IMR-90 (cell line): ENCODE results near the gene FCRL2. TPM values are rescaled to one million over a fixed set of nuclear protein-coding genes. Genes with fewer than 3 reads are reported as not detected.

Experiments used
- ATAC-seq: fragments of 200-7000 bp; cut with Tn5 transposase; 2 replicates; pipeline ENCODE4 v1.9.1; 2020; ENCODE audit warnings: low read depth, mild to moderate bottlenecking, moderate library complexity
- BruUV-seq: library from RNA; stranded (reverse); fragments of 400-500 nt; replicated peaks from 2 replicates; lab custom pipeline; 2021; lab: Mats Ljungman, UMichigan
- CTCF ChIA-PET: fragments of 300-600 bp; formaldehyde crosslinking; extraction: SDS; loops from one replicate; lab custom pipeline; 2021; ENCODE audit warnings: antibody characterized with exemption; lab: Yijun Ruan, JAX
- POLR2A ChIA-PET: fragments of 300-600 bp; sonication (Branson Sonifier 250); formaldehyde crosslinking; loops from one replicate; lab custom pipeline; 2022; ENCODE audit warnings: antibody characterized with exemption; ENCODE audit not compliant: unreplicated experiment; lab: Charles Lee
- DNase-seq: peaks from one replicate; pipeline ENCODE4 v3.0.0; 2013
- H2AFZ ChIP-seq: replicated peaks from 2 replicates; pipeline ENCODE3; 2013; ENCODE audit warnings: low read length, mild to moderate bottlenecking; ENCODE audit not compliant: poor library complexity
- H2AK5ac ChIP-seq: 2 replicates; pipeline ENCODE4 v1.6.1; 2013; ENCODE audit warnings: low read depth, low read length, inconsistent platforms
- H2AK9ac ChIP-seq: replicated peaks from 2 replicates; pipeline ENCODE3; 2013; ENCODE audit warnings: mild to moderate bottlenecking, low read depth, low read length, moderate library complexity; ENCODE audit not compliant: poor library complexity
- H2BK120ac ChIP-seq: 2 replicates; pipeline ENCODE4 v1.6.1; 2013; ENCODE audit warnings: low read depth, low read length, inconsistent platforms
- H2BK15ac ChIP-seq: 3 replicates; pipeline ENCODE4 v1.6.1; 2013; ENCODE audit warnings: low read depth, low read length, inconsistent platforms
- H2BK20ac ChIP-seq: 2 replicates; pipeline ENCODE4 v1.6.1; 2013; ENCODE audit warnings: low read depth, mild to moderate bottlenecking, inconsistent platforms, low read length, moderate library complexity
- H2BK5ac ChIP-seq: 2 replicates; pipeline ENCODE4 v1.6.1; 2013; ENCODE audit warnings: mild to moderate bottlenecking, low read depth, low read length, inconsistent platforms; ENCODE audit not compliant: poor library complexity, severe bottlenecking
- H3K14ac ChIP-seq: replicated peaks from 2 replicates; pipeline ENCODE4 v1.6.1; 2013; ENCODE audit warnings: low read depth, low read length, inconsistent platforms
- H3K18ac ChIP-seq: 2 replicates; pipeline ENCODE4 v1.6.1; 2013; ENCODE audit warnings: low read depth, low read length, control low read depth
- H3K23ac ChIP-seq: 2 replicates; pipeline ENCODE4 v1.6.1; 2013; ENCODE audit warnings: low read depth, low read length, inconsistent platforms
- H3K27ac ChIP-seq: 2 replicates; pipeline ENCODE4 v1.5.1; 2013; ENCODE audit warnings: mild to moderate bottlenecking, control low read depth, low read length; ENCODE audit not compliant: insufficient read depth
- H3K27me3 ChIP-seq: 2 replicates; pipeline ENCODE4 v1.6.1; 2013; ENCODE audit warnings: low read length; ENCODE audit not compliant: control insufficient read depth, insufficient read depth
- H3K36me3 ChIP-seq: 2 replicates; pipeline ENCODE4 v1.6.1; 2013; ENCODE audit warnings: low read length, mixed read lengths; ENCODE audit not compliant: control insufficient read depth, insufficient read depth
- H3K4ac ChIP-seq: 2 replicates; pipeline ENCODE4 v1.6.1; 2013; ENCODE audit warnings: low read depth, low read length, inconsistent platforms
- H3K4me1 ChIP-seq: 2 replicates; pipeline ENCODE4 v1.6.1; 2013; ENCODE audit warnings: low read length, mixed read lengths; ENCODE audit not compliant: control insufficient read depth, insufficient read depth
- H3K4me2 ChIP-seq: 2 replicates; pipeline ENCODE4 v1.6.1; 2013; ENCODE audit warnings: low read depth, mild to moderate bottlenecking, control low read depth, low read length, moderate library complexity
- H3K4me3 ChIP-seq: 2 replicates; pipeline ENCODE4 v1.5.1; 2013; ENCODE audit warnings: low read depth, mild to moderate bottlenecking, control low read depth, low read length, moderate library complexity; ENCODE audit not compliant: insufficient read depth
- H3K56ac ChIP-seq: 2 replicates; pipeline ENCODE4 v1.6.1; 2013; ENCODE audit warnings: low read length, inconsistent platforms; ENCODE audit not compliant: insufficient read depth; ENCODE audit errors: extremely low read depth
- H3K79me1 ChIP-seq, 2 experiments: 2 replicates each; pipeline ENCODE4 v1.6.1; 2013; ENCODE audit warnings: low read length in 2 of 2, inconsistent platforms in 1 of 2, low read depth in 1 of 2
- H3K9ac ChIP-seq: 2 replicates; pipeline ENCODE4 v1.6.1; 2013; ENCODE audit warnings: low read depth, low read length, control low read depth
- H3K9me1 ChIP-seq: 2 replicates; pipeline ENCODE4 v1.6.1; 2013; ENCODE audit warnings: low read length, inconsistent platforms; ENCODE audit not compliant: insufficient read depth
- H3K9me3 ChIP-seq: 2 replicates; pipeline ENCODE4 v1.6.1; 2013; ENCODE audit warnings: low read length; ENCODE audit not compliant: control insufficient read depth, insufficient read depth
- H4K20me1 ChIP-seq: 2 replicates; pipeline ENCODE4 v1.6.1; 2013; ENCODE audit warnings: low read length, inconsistent platforms; ENCODE audit not compliant: insufficient read depth
- H4K5ac ChIP-seq: 2 replicates; pipeline ENCODE4 v1.6.1; 2013; ENCODE audit warnings: mild to moderate bottlenecking, low read depth, low read length, control low read depth
- H4K8ac ChIP-seq, 2 experiments: 2 replicates each; pipeline ENCODE4 v1.6.1; 2013; ENCODE audit warnings: low read depth in 2 of 2, low read length in 2 of 2, control low read depth in 1 of 2, inconsistent platforms in 1 of 2
- H4K91ac ChIP-seq: 2 replicates; pipeline ENCODE4 v1.6.1; 2013; ENCODE audit warnings: low read depth, low read length, inconsistent platforms; ENCODE audit not compliant: insufficient read depth
- BHLHE40 ChIP-seq: fragments of 150-350 bp; IDR thresholded peaks from 2 replicates; pipeline ENCODE4 v1.6.1; 2016; ENCODE audit warnings: mild to moderate bottlenecking, low read depth, low read length
- CEBPB ChIP-seq: IDR thresholded peaks from 2 replicates; pipeline ENCODE4 v1.6.1; 2012; ENCODE audit warnings: low read depth, low read length, improper control_type of control experiment
- CHD1 ChIP-seq: IDR thresholded peaks from 2 replicates; pipeline ENCODE4 v1.6.1; 2012; ENCODE audit warnings: low read depth, low read length, improper control_type of control experiment
- MAFK ChIP-seq: IDR thresholded peaks from 2 replicates; pipeline ENCODE4 v1.6.1; 2012; ENCODE audit warnings: low read depth, low read length, improper control_type of control experiment
- MXI1 ChIP-seq: IDR thresholded peaks from 2 replicates; pipeline ENCODE4 v1.6.1; 2012; ENCODE audit warnings: low read depth, mild to moderate bottlenecking, low read length, moderate library complexity, borderline replicate concordance
- NFE2L2 ChIP-seq: fragments of 150-350 bp; IDR thresholded peaks from 2 replicates; pipeline ENCODE4 v1.6.1; 2016; ENCODE audit warnings: low read depth, mild to moderate bottlenecking, low read length
- RFX5 ChIP-seq: IDR thresholded peaks from 2 replicates; pipeline ENCODE4 v1.8.0; 2012; ENCODE audit warnings: low read depth, mild to moderate bottlenecking, low read length, moderate library complexity
- SMC3 ChIP-seq: fragments of 150-350 bp; IDR thresholded peaks from 2 replicates; pipeline ENCODE4 v1.6.1; 2016; ENCODE audit warnings: low read depth, mild to moderate bottlenecking, antibody characterized with exemption, low read length, moderate library complexity
- WGBS, 2 experiments: methylation state at CpG; one replicate each; pipeline versions ENCODE4 v1.1.5 to v1.1.7; 2013; ENCODE audit warnings: missing lambda C conversion rate in 2 of 2; ENCODE audit not compliant: insufficient read length in 1 of 2; ENCODE audit errors: extremely low coverage in 2 of 2; 5-methylcytosine and 5-hydroxymethylcytosine counted together
- dilution Hi-C: fragments of 300-500 bp; cut with HindIII; formaldehyde crosslinking; loops from one replicate; pipeline ENCODE4 v1.14.3; 2018; ENCODE audit warnings: low sequenced_read_pairs; ENCODE audit not compliant: unreplicated experiment
- in situ Hi-C: fragments of 300-500 bp; cut with MboI; formaldehyde crosslinking; loops from 3 replicates; pipeline ENCODE4 v1.14.3; 2019; ENCODE audit warnings: low sequenced_read_pairs, inconsistent platforms, mixed read lengths
- intact Hi-C: fragments of 100-400 bp; cut with micrococcal nuclease; formaldehyde crosslinking; loops from 2 replicates; pipeline ENCODE4 v1.10.0; 2022
- polyA plus RNA-seq, 3 experiments: library from polyadenylated mRNA; depleted of rRNA; stranded (reverse); fragments of >200 nt; gene quantifications; 2 replicates each; pipeline ENCODE4 v1.2.3, GENCODE V29; 2012; ENCODE audit warnings: low replicate concordance in 1 of 3
- total RNA-seq: library from RNA; depleted of rRNA; stranded (reverse); fragments of >200 nt; gene quantifications from 2 replicates; pipeline ENCODE4 v1.2.3, GENCODE V29; 2012
- TF ChIP-seq, protein P1 (sequence below): fragments of 150-350 bp; IDR thresholded peaks from 2 replicates; pipeline ENCODE4 v1.6.1; 2017; ENCODE audit warnings: mild to moderate bottlenecking, antibody characterized with exemption, low read length, low read depth

Gene FCRL2
- total and polyA plus RNA-seq, 2 of the 4 experiments (the other 2 are of a cell fraction), result not detected

DNA sequence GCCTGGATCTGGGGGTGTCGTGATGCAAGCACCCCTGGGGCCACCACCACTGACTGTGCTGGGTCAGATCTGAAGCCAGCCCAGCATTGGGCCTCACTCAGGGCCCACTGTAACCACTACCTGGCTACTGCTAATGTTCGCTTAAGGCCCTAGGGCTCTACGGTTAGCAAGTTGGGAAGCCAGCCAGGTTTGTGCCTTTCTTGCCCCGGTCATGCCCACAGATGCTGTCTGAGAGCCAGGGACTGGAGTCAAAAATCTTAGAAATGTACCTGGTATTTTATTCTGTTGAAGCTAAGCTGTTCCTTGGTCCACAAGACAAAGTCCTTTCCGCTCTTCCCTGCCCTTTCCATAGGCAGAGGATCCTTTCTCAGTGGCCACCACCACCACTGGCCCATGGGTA is 61.2 kb downstream of the FCRL2 start:
- Histone ChIP-seq H4K20me1 (no peaks in the 10 kb centered on the region), H2AFZ (no peak overlapping the region), H3K79me1 (no peaks in the 10 kb centered on the region), H3K14ac (no peak overlapping the region), H3K9me1 (no peaks in the 10 kb centered on the region), H4K91ac (no peak overlapping the region), H2BK20ac (no peak overlapping the region), H3K36me3 (no peaks in the 10 kb centered on the region), H3K4me2 (no peak overlapping the region), H2BK5ac (no peak overlapping the region), H2AK5ac (no peak overlapping the region), H3K9me3 (no peaks in the 10 kb centered on the region), H3K4me3 (no peak overlapping the region), H3K4ac (no peak overlapping the region), H2BK120ac (no peak overlapping the region), H3K27ac (no peak overlapping the region), H2BK15ac (no peak overlapping the region), H3K18ac (no peak overlapping the region), H3K4me1 (no peaks in the 10 kb centered on the region), H4K8ac (no peak overlapping the region), H3K23ac (no peak overlapping the region), H2AK9ac (no peak overlapping the region), H3K27me3 (no peaks in the 10 kb centered on the region), H3K9ac (no peak overlapping the region), H4K5ac (no peak overlapping the region), H3K56ac (no peak overlapping the region)
- in situ Hi-C loops (no loop called here), intact Hi-C loops (no loop called here), dilution Hi-C loops (no loop called here)
- POLR2A ChIA-PET, result no interaction called here
- no peak for DNase-seq
- CTCF ChIA-PET, result no interaction called here
- BruUV-seq, result no TSS peak
- WGBS, 2 experiments, result 33% methylated on average over 2 of the region's 5 CpGs; no CpG with 5 or more reads in 1 of the 2 experiments
- no peak for TF ChIP-seq MAFK
- TF ChIP-seq CEBPB, result no peak
- TF ChIP-seq SMC3, result no peak
- TF ChIP-seq RFX5, result no peak
- TF ChIP-seq, protein P1, sequence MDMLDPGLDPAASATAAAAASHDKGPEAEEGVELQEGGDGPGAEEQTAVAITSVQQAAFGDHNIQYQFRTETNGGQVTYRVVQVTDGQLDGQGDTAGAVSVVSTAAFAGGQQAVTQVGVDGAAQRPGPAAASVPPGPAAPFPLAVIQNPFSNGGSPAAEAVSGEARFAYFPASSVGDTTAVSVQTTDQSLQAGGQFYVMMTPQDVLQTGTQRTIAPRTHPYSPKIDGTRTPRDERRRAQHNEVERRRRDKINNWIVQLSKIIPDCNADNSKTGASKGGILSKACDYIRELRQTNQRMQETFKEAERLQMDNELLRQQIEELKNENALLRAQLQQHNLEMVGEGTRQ, result no peak
- TF ChIP-seq BHLHE40, result no peak
- no peak for TF ChIP-seq NFE2L2
- TF ChIP-seq MXI1, result no peak
- no peak for TF ChIP-seq CHD1
- ATAC-seq, result no peak
